GM18505 (cell line): ENCODE measurements around the gene ARHGEF16.

Experiments
- ATAC-seq: cut with Tn5 transposase; IDR thresholded peaks from one replicate; pipeline ENCODE4 v1.9.1; 2021; ENCODE audit not compliant: unreplicated experiment
- POLR2A ChIP-seq: IDR thresholded peaks from 4 replicates; pipeline ENCODE4 v1.6.1; 2011; ENCODE audit warnings: borderline replicate concordance; ENCODE audit not compliant: insufficient read depth, insufficient read length; ENCODE audit errors: extremely low read depth

Gene ARHGEF16

DNA sequence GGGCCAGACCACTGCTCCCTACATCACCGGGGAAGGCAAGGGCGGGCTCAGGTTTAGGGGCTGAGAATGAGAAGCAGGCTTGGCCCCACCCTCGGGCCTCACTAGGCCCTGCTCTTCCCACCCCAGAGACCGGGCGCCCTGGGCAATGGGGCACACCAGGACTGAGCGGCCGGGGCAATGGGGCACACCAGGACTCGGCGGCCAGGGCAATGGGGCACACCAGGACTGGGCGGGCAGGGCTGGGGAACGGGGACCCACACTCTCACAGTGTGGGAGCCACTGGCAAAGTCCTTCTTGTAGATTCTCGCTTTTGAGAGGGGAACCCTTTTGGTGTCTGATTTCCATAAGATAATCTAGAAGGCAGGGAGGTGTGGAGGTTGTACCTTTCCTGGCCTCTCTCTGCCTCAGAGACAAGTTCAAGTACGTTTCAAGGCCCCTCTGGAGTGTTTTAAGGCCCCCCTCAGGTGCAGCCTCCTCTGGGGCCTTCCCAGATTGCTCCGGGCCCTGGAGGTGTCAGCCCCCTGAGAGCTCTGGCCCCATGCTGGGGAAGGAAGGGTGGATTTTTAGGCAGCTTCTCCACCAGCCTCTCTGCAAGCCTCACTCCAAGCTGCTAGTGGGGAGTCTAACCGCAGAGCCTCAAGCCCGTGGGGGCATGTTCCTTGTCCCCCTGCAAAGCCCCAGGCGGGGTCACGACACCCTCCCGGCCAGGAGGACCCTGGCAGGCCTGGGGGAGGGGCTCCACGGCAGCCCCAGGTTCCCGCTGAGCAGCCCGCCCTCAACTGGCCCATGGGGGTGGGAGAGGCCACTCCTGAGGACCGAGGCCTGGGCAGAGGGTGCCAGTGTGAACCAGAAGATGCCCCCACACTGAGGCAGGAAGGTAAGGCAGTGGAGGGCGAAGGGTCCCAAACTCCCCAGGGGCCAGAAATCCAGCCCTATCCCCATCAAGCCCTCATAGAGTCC, 66.2 kb downstream of the ARHGEF16 start:
- TF ChIP-seq POLR2A, result no peak
- ATAC-seq, result no peak

DNA sequence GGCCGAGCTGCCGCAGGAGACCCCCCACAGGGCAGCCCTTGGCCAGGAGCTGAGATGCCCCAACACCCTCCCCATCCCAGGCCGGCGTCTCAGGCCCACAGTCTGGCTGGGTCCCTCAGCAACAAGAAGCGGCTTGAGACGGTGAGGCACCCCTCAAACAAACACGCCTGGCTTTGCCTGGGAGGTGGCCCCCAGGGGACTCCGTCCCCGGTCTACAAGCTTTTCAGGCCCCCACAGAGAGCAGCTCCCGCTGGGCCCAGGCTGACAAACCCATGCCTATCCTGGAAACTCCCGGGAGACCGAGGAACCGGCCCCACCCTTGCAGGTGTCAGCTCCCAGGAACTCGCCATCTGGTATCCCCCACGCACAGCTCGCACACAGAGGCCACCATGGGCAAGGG, 67.0 kb downstream of the ARHGEF16 start:
- ATAC-seq, result no peak
- TF ChIP-seq POLR2A, result no peak

DNA sequence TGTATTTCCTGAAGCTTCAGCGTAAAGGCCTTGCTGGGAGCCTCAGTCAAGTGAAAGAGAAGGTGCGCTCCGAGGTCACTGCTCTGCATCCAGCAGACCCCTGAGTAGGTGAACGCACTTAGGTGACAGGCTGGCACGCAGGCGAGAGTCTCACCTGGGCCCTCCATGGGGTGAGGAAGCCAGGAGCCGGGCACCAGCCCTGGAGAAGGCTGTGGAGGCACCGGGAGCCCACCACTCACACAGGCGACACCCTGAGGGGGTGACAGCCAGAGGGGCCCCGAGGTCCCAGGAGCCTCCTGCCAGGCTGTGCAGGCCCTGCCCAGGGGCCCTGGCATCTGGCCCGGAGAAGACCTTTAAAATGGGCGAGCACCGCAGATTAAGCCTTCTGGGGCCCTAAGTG, 67.6 kb downstream of the ARHGEF16 start:
- no peak for TF ChIP-seq POLR2A
- no peak for ATAC-seq

DNA sequence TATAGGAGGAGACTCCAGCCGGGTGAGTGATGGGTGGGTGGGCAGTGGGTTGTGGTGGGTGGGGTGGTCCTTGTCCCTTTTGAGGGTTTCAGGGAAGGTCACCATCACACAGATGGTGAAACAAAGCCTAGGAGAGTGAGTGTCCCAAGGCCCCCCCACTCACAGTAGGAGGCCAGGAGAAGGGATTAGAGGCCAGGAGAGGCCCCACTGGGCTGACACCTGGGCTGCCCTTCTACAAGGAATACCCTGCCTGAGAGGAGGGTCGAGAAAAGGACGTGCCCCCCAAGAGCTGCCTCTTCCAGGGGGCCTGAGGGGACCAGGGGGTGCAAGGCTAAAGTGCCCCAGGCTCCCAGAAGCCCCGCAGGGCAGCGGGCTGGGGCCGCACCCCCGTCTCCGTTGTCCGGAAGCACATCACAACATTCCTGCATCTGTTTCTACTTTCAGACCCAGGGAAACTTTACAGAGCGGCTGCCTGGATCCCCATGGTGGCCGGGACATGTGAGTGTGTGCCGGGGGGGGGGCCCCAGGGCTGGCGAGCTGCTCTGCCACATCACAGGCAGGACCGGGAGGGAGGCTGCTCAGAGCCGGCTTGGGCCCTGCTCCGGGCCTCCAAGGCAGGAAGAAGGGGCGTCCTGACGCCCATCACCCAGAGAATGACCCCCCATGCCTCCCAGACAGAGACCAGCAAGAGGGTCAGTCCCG, 68.2 kb downstream of the ARHGEF16 start:
- ATAC-seq, result no peak
- TF ChIP-seq POLR2A, result no peak

DNA sequence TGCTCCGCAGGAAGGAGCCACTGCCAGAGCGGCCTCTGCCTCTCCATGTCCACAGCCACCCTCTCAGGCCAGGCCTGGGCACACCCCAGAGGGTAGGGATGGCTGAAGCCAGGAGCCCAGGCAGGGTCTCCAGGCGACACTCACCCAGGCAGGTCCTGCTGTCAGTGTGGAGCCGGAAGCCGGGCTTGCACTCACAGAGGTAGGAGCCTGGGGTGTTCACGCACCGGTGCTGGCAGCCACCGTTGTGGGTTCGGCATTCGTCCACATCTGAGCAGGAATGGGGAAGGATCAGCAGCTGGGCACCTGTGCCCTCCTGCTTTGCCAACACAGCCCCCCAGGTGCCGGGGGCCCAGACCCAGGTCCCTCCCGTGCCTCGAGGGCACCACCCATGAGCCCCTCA, 69.5 kb downstream of the ARHGEF16 start:
- no peak for TF ChIP-seq POLR2A
- ATAC-seq, result no peak

DNA sequence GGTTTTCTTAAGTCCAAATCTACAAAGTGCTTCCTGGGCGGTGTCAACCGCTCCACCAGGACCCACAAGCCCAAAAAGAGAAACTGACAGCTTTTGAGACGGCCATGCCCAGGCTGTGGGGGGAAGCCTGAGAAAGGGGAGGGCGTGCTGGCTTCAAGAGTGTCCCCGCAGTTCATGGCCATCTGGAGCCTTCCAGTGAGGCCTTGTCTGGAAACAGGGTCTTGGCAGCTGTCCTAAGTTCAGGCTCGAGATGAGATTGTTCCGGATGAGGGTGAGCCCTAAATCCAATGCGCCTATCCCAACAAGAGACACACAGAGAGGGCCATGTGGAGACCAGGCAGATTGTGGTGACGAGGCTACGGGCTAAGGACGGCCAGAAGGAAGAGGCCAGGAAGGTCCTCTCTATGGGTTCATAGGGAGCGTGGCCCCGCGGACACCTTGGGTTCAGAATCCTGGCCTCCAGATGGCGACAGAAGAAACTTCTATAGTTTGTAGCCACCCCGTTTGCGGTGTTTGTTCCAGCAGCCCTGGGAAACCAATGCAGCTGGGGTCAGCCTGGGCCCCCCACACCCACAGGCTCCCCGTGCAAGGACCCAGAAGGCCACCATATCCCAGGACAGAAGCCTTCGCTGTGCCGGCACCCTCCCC, 70.2 kb downstream of the ARHGEF16 start:
- ATAC-seq, result no peak
- no peak for TF ChIP-seq POLR2A

DNA sequence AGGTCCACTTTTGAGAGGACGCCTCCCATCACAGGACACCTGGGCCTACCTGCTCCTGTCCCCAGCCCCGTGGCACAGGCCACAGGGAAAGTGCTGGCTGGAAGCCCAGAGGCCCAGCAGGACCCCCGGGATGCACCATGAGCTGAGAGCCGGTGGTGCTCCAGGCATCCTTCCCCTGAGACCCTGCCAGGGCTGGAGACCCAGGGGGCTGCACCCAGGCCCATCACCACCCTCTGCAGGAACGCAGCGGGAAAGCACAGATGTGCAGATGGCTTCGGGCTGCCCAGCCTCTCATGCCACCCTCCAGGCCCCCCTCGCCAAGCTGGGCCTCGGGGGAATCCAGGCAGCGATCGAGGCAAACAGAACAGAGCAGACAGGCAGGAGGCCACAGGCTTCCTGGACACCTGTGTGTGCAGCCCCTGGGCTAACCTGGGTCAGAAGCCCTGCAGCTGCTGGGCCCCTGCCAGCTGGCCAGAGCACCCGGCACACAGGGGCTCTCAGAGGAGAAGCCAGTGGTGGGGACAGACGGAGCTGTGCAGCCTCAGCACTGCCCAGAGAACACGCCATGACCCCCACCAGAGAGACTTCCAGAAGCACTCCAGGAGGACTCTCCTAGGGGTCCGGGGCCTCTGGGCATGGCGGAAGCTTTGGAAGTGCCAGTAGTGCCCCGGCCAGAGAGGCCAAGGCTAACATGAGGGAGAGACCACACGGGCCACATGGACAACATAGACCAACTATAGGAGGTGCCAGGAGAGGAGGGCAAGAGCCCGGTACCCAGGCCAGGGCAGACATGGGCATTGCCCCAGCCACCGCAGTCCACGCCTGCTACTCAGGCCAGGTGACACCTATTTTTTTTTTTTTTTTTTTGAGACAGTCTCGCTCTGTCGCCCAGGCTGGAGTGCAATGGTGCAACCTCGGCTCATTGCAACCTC, 71.4 kb downstream of the ARHGEF16 start:
- no peak for TF ChIP-seq POLR2A
- no peak for ATAC-seq

DNA sequence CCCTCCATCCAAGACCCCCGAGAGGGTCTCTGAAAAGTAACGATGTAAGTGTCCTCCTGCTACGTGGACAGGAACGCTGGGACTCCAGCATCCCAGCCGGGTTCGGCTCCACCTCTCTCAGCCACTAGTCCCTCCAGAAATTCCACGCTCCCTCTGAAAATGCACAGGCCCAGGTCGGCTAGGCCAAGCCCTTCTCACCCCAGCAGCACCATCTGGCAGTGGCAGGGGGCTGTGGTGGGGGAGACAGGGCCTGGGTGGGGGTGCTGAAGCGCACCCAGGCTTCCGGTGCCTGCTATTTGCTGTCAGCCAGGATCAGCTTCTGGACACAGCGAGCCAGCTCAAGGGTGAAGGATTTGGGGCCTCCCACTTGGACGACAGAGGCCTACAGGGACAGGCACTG, 73.3 kb downstream of the ARHGEF16 start:
- TF ChIP-seq POLR2A, result no peak
- no peak for ATAC-seq

DNA sequence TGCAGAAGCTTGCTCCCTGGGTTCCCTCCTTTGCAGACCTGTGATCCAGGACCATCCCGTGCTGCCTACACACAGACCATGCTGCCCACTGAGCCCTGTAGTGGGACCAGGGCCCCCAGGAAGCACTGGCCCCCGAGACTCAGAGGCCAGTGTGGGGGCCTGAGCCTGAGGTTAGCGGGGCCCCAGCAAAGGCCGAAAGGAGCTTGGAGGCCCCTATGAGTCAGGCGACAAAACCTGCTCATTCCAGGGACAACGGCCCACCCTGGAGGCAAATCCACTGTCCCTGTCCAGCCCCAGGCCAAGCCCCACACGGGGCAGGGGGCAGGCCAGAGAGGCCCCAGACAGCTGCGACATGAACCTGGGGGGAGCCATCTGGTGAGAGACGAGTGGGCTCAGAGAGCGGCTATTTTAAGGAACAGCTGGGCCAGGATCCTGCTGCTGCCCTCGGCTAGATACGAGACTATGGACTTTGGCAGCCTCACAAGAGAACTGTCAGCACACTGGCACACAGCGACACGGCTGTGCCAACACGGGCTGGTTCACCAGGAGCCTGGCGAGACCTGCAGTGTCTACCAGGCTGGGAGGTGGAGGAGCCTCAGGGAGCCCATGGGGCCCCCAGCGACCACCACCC, 74.7 kb downstream of the ARHGEF16 start:
- TF ChIP-seq POLR2A, result no peak
- no peak for ATAC-seq

DNA sequence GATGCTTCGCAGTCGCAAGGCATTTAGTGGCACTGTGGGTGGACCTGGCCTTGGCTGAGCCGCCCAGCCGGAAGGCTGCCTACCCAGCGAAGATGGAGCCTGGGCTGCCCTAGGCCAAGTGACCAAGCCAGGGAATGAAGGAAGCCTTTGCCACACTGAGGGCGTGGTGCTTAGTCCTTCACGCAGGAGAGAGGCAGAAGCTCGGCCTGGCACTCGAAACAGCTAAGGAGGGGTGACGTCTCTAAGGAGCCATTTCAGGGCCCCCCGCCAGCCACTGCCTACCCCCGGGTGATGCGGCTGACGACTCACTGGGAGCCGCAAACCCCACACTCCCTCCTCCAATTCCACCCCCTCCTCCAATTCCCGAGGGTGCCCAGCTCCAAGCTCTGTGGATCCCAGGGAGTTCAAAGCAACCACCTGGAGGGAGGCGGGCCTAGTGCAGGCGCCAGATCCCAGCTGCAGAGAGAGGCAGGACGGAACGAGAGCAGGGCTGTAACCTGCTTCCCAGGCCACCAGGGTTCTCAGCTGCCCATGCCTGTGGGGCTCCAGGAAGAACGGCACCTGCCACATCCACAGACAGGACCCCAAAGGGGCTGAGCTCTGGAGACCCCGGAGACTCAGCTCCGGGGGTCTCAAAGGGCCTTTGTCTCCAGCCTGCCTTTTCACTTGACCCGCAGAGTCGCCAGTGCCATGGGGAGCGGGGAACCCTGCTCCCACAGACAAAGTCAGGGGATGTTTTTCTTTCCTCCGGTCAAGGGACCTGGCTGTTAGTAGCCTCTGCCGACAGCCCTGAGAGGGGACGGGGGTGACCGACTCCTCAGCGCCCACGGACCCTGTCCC, 75.8 kb downstream of the ARHGEF16 start:
- no peak for ATAC-seq
- no peak for TF ChIP-seq POLR2A
